Neural crest cell (in vitro differentiated cells): ENCODE results near the gene SOX11. TPM values are rescaled to one million over a fixed set of nuclear protein-coding genes. Genes with fewer than 3 reads are reported as not detected.
"Not testable (repeated sequence)": the region's sequence is repeated elsewhere in the genome, so short reads cannot be mapped to it uniquely, and the experiment has no call there.

Experiments
- DNase-seq: peaks from one replicate; pipeline ENCODE4 v3.0.0; 2021; ENCODE audit warnings: low read depth, mixed read lengths, low spot score
- H3K27ac Mint-ChIP-seq: one replicate; pipeline ENCODE4 v1.8.0; 2021; ENCODE audit warnings: mild to moderate bottlenecking, mixed read lengths; ENCODE audit not compliant: unreplicated experiment
- H3K27me3 Mint-ChIP-seq: 2 replicates; pipeline ENCODE4 v1.8.0; 2021; ENCODE audit warnings: low read depth, mild to moderate bottlenecking, mixed read lengths
- H3K36me3 Mint-ChIP-seq: 2 replicates; pipeline ENCODE4 v1.8.0; 2021; ENCODE audit warnings: low read depth, mild to moderate bottlenecking, mixed read lengths
- H3K4me1 Mint-ChIP-seq: 2 replicates; pipeline ENCODE4 v1.8.0; 2021; ENCODE audit warnings: mixed read lengths
- H3K4me3 Mint-ChIP-seq: one replicate; pipeline ENCODE4 v1.8.0; 2021; ENCODE audit warnings: mild to moderate bottlenecking, mixed read lengths
- H3K9me3 Mint-ChIP-seq: 2 replicates; pipeline ENCODE4 v1.8.0; 2021; ENCODE audit warnings: mixed read lengths
- CTCF ChIP-seq: fragments of 200-600 bp; sonication (generic); conservative IDR thresholded peaks from 2 replicates; pipeline ENCODE4 v1.5.0; 2021; ENCODE audit warnings: antibody characterized with exemption, mild to moderate bottlenecking
- total RNA-seq: library from RNA; stranded (reverse); gene quantifications from 2 replicates; pipeline ENCODE4 v1.2.1, GENCODE V29; 2021

The SOX11 gene
- total RNA-seq, 1 donor from 2014 or later, result 197 TPM

- no peak overlapping the region for H3K4me3 Mint-ChIP-seq
- DNase-seq, result no peak
These were observed 27.9 kb upstream of the SOX11 start for GRCh38 chr2:5664278-5664681.

DNA sequence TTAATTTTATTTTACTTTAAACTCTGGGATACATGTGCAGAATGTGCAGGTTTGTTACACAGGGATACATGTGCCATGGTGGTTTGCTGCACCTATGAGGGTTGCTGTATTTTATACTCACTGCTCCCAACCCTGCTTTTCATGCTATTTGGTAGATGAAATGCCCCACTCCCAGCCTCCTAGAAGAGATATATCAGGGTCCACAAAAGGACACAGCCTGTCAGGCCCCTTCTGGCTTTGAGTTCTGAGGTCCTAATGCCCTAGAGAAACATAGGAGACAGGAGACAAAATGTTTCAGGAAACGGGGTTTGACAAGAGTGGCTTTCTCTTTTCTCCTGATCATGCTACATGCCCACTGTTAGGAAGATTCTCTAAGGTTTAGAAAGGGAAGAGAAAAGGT lies 27.1 kb upstream of the SOX11 start:
- TF ChIP-seq CTCF, result no peak
- Mint-ChIP-seq H3K27ac (no peak overlapping the region), H3K9me3 (peaks cover 4% of the 10 kb centered on the region), H3K4me1 (no peaks in the 10 kb centered on the region), H3K4me3 (no peak overlapping the region), H3K36me3 (no peaks in the 10 kb centered on the region), H3K27me3 (no peaks in the 10 kb centered on the region)
- DNase-seq, result no peak

More at GRCh38 chr2:5664278-5664681, 27.9 kb upstream of the SOX11 start:
- Mint-ChIP-seq H3K27ac (no peak overlapping the region), H3K27me3 (no peaks in the 10 kb centered on the region), H3K9me3 (peaks cover 9% of the 10 kb centered on the region), H3K4me1 (no peaks in the 10 kb centered on the region), H3K36me3 (no peaks in the 10 kb centered on the region)
- TF ChIP-seq CTCF, result no peak

- H3K27ac Mint-ChIP-seq, result no peak overlapping the region
- H3K27me3 Mint-ChIP-seq, result no peaks in the 10 kb centered on the region
- no peaks in the 10 kb centered on the region for H3K4me1 Mint-ChIP-seq
- H3K4me3 Mint-ChIP-seq, result no peak overlapping the region
- TF ChIP-seq CTCF, result no peak
- peaks cover 2% of the 10 kb centered on the region for H3K9me3 Mint-ChIP-seq
- no peak for DNase-seq
- H3K36me3 Mint-ChIP-seq, result no peaks in the 10 kb centered on the region
These were observed 25.4 kb upstream of the SOX11 start for GRCh38 chr2:5666798-5667197.

GRCh38 chr2:5667655-5668054 lies 24.5 kb upstream of the SOX11 start:
- H3K4me3 Mint-ChIP-seq, H3K27me3 Mint-ChIP-seq, H3K36me3 Mint-ChIP-seq, DNase-seq, H3K9me3 Mint-ChIP-seq, H3K27ac Mint-ChIP-seq, H3K4me1 Mint-ChIP-seq: not testable (repeated sequence)

GRCh38 chr2:5668682-5669250 lies 23.4 kb upstream of the SOX11 start:
- no peak for TF ChIP-seq CTCF
- Mint-ChIP-seq H3K4me1 (peaks cover 5% of the 10 kb centered on the region), H3K9me3 (no peaks in the 10 kb centered on the region), H3K27me3 (peaks cover 2% of the 10 kb centered on the region), H3K27ac (no peak overlapping the region), H3K36me3 (no peaks in the 10 kb centered on the region), H3K4me3 (no peak overlapping the region)
- no peak for DNase-seq

DNA sequence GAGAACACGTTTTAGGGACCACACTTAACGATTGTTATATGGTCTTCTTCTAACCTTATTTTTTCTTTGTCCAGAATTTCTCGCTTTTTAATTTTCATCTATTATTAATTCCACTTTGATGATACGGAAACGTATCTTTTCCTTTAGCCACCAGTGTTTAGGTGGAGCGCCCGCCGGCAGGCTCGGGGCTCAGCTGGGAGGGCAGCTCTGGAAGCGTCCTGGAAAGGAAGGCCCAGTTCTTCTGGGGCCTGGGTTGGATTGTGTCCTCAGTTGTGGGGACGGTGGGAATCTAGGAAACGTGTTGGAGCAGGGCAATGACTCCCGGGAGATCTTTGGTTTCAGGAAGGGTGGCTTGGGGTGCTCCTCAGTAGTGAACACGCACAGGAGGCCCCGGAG lies 19.4 kb upstream of the SOX11 start:
- TF ChIP-seq CTCF, result no peak
- no peak for DNase-seq
- Mint-ChIP-seq H3K27me3 (peaks cover 12% of the 10 kb centered on the region), H3K4me1 (peaks cover 12% of the 10 kb centered on the region), H3K36me3 (no peaks in the 10 kb centered on the region), H3K4me3 (peak overlapping the region; percentile 73), H3K27ac (no peak overlapping the region), H3K9me3 (no peaks in the 10 kb centered on the region)
